Activated T-cell treated with anti-CD3 and anti-CD28 coated beads for 48 hours (primary cell): Measurements from ENCODE around the gene TRNAU1AP.

Experiments
- DNase-seq: peaks from one replicate; pipeline ENCODE4 v3.0.0-alpha.2; 2020; ENCODE audit warnings: low read depth

Gene TRNAU1AP

DNA sequence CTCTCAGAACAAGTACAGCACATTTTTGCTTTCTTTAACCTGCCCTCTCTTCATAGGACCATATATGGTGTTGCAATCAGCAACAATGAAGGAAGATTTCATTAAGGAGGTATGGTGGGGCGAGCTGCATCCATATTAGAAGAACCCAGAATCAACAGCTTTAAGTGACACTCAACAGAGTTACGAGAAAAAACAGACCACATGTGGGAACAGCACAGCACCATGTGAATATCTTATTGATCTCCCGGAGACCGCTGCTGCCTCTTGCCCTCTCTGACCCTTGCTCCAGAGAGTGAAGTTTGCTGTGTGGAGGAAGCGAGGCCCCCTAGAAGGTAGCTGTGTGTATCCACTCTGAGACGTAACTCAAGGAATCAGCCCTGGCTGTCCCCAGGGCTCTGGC is 52.1 kb downstream of the TRNAU1AP start:
- DNase-seq, result no peak

DNA sequence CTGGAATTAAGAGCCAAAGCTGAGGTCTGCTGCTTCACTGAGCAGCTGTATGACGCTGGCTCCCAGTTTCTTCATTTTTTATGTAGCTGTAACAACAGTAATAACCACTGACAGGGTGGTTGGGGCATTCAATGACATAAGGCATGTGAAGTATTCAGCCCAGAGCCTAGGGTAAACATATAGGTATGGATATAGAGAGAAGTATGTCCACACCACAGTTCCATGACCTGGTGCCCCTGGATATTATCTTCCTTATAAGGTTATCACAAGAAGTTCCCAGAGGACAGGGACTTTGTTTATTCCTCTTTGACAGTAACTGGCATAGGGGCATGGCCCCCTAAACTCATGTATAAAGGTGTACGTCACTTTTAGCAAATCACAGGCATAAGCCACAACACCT is 53.9 kb downstream of the TRNAU1AP start:
- DNase-seq, result no peak

DNA sequence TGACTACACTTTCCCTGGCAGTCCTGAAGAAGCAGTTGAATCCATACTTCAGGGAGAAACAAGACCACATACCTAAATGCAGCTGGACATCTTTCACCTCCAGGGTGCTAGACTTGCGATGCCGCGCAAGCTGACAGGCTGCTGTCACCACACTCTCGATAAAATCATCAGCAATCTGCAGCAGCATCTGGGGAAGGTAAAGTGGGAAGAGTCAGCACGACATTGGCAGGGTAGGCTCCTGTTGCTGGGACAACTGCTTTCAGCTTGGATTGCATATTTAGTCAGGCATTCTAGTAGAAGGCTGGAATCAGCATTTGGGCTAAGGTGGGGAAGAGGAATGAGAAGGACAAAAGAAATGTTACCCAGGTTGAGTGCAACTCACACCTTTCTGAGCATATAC is 60.3 kb downstream of the TRNAU1AP start:
- no peak for DNase-seq
